Activated CD4-positive, alpha-beta T cell treated with anti-CD3 and anti-CD28 coated beads, Interleukin-2, amount 50 U/mL, for 4 hours (primary cell): Measurements from ENCODE around the gene TMEM132A.

Experiments used
- DNase-seq, 2 experiments: peaks; one replicate each; pipeline ENCODE4 v3.0.0-alpha.2; 2020

TMEM132A gene

DNA sequence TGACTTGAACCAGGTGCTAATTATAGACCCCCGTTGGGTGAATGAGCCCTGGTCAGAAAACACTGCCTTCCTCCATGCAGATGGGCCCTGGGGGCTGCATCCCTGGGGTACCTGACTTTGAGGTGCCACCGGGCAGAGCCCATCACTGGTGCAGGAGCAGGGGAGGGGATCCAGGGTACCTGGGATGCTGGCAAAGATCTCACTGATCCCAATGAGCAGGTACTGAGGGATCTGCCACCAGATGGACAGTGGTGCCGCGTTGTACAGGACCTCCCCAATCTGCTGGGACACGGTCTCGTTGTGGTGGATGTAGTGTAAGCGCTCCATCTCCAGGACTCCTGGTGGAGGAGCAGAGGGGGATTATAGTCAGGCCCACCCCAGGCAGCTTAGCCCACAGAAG, 15.0 kb downstream of the TMEM132A start:
- no peak for DNase-seq

DNA sequence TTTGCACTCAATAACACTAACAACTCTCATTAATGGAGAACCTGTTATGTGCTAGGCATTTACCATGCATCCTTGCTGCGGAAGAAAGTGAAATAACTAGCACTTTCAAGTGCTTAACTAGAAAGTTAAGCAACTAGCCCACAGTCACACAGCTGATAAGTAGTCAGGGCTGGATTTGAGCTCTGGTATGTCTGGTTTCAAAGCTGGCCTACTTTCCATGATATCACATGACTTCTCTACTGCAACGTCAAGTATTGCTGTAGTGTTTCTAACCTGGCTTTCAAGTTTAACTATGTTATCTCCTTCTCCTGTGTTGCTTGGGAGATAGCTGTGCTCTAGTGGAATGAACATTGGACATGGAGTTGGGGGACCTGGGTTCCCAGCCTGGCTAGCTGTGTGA, 15.6 kb downstream of the TMEM132A start:
- DNase-seq = no peak

DNA sequence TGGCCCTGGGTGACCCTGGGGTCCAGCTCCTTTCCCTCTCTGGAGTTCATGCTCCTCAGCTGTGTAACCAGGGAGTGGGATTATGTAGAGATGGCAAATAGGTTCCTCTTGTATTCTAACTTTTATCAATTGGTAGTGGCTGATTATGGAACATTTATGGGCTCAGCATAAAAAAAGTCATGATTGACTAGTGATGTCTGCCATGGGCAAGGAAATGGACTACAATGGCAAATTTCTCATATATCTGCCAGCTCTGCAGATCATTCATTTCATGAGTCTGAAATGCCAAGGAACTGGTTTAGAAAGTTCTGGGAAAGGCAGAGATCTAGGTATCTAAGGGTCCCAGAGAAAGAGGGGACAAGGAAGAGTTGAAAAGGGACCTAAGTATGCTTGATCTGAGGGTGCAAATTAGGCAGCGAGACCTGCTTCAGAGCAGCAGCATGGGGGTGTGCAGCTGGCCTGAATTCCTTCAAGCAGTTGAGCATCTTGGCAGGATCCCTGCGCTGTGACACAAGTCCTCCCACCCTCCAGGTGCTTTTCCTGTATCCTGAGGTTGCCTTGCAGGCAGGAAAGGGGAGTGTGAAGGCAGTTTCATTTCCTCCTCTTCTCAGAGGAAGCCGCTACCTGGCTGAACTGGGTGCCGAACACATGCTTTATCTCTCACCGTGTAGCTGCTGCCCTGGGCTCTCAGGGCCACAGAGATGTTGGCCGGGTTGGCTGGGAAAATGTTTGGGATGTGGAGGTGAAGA, 17.3 kb downstream of the TMEM132A start:
- no peak for DNase-seq

DNA sequence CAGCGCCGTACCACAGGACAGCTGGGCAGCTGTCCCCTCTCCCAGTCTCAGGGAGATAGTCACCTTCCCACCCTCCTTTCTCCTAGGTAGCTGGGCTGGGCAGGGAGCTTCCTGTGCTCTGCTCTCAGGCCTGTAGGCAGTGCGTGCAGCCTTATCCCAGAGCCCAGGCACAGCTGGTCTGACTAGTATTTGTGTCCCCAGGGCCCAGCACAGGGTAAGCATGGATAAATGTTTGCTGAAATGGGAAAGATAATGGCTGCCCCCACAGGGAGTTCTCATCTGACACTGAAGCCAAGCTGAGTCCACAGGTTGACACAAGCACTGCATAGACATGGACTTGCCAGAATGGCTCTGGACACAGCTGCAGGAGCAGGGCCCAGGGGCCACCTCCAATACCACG, 18.0 kb downstream of the TMEM132A start:
- DNase-seq = no peak

DNA sequence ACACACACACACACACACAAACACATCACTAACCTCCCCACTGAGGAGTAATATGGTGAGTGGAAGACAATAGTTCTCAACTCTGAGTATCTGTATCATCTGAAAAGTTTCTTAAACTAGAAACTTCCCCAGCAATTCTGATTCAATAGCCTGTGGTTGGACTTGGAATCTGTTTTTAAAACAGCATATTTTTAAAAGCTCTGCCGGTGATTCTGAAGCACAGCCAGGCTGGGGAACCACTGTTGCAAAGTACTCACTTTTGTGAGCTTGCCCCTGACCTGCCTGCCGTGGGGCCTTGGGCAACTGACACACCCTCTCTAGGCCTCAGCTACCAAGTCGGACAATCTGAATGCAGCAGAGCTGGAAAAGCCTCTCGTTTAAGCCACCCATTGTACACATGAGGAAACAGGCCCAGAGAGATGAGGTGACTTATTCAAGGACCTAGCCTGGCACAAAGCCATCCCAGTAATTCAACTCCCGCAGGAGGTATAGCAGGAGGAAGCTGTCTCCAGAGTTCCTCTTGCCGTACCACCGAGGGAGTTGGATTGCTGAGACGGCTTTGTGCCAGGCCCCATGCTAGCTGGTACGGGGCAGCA, 18.8 kb downstream of the TMEM132A start:
- DNase-seq = no peak

DNA sequence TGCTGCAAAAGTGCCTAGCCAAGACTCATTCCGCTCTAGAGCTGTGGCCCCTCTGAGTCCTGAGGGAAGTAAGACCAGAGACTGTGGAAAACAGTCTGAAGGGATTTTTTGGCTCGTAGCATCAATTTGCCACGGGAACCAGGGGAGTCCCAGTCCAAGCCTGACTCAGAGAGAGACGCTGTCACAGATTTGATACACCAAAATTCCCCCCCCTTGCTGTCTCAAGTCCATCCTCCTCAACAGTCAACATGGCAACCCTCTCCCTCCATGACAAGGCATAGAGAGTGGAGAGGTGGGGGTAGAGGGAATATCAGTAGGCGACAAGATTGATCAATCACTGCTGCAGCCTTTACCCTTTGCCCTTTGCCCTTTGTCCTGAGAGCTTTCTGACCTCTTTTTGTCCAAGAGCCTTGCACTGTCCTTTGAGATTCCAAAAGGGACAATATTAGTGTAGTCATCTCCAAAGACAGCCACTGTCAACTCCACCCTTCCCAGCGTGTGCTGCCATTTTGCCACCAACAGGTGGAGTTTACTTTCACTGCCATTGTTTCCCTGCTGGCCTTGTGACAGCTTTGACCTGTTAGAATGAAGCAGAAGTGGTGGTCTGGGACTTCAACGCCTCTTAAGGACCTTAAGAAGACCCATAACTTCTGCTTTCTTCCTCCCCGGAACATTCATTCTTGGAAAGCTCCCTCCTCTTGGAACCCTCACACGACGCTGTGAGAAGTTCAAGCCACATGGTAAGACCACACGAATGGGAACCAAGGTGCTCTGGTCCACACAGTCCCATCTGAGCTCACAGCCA, 20.4 kb downstream of the TMEM132A start:
- DNase-seq = no peak

DNA sequence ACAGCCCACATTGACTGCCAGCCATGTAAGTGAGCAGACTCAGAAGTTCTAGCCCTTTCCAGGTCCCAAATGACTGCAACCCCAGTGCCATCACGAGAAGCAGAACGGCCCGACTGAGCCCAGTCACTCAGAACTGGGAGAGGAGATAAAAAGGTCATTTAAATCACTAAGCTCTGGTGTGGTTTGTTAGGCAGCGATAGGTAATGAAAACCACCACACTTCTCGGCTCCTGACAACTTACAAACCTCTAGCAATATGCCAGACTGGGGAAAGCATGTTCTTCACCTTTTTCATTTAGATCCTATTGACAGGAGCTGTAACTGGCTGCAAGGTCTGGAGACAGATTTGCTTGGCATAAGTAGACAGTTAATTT, 21.0 kb downstream of the TMEM132A start:
- DNase-seq = no peak

DNA sequence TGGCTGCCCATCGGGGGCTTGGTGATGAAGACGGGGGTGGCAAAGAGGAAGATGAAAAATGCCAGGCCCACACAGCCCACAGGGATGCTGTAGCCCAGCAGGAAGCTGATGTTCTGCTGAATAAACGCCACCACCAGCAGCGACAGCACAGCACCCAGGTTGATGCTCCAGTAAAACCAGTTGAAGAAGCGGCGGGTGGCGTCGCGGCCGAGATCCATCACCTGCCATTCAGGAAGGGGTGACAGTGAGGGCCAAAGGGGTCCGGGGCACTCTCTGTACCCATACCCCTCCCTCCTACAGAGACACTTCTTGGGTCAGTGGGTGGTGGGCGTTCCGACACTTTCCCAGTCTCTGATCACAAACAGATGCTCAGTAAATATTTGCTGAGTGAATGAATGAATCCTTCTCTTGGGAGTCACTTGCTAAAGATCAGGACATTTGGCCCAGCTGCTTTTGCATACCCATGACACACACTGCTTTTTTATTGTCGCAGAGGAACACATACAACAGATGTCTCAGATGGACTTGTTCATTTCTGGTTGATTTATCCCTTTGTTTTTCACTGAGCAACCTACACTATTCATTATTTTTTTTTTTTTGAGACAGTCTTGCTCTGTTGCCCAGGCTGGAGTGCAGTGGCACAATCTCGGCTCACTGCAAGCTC, 22.5 kb downstream of the TMEM132A start:
- DNase-seq = no peak

DNA sequence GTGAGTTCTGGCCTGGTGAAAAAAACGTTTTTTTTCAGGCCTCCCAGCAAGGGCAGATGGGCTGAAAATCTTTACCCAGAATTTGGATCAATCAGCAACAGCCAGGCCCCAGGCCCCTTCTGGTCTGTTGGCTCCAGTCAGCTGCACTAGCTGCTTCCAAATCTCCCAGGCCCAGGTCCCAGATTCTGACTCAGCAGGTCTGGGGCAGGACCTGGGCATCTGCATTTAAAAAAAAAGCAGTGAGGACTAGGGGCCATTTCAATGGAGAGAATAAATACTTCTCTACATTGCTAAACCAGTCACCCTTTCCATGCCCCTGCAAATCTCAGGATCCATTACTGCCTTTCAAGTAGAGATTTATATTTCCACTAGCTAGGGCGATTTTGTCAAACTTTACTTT, 23.4 kb downstream of the TMEM132A start:
- DNase-seq = no peak

DNA sequence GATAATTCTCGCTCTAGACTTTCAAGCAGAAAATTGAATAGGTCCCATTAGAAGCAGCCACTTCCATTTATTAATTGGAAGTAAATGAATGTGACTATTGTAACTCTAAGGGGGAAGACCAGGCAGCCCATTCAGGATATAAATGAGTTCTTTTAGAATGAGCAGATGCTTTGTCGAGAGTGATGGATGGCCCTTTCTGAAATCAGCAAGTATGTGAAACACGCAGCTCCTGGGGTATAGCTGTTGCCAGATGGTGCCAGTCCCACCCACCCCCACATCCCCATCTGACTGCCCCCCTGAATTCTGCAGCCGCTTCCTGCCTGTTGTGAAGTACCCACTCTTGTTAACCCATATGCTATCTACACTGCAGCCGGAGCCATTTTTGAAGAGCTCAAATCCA, 24.0 kb downstream of the TMEM132A start:
- no peak for DNase-seq

DNA sequence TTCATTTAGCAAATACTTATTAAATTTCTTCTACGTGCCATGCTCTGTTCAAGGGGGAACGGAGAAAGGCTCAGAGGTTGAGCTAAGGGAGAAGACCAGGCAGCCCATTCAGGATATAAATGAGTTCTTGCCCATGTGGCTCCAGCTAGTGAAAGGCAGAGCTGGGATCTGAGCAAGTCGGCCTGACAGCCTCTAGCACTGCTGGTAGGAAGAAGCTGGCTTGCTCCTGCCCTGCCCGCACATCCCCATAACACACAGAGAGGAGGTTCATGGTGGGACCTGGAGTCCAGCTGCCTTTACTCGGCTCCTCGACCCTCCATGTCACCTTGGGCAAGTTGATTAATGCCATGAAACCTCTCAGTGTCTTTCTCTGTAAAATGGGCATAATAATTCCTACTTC, 25.8 kb downstream of the TMEM132A start:
- DNase-seq = no peak

DNA sequence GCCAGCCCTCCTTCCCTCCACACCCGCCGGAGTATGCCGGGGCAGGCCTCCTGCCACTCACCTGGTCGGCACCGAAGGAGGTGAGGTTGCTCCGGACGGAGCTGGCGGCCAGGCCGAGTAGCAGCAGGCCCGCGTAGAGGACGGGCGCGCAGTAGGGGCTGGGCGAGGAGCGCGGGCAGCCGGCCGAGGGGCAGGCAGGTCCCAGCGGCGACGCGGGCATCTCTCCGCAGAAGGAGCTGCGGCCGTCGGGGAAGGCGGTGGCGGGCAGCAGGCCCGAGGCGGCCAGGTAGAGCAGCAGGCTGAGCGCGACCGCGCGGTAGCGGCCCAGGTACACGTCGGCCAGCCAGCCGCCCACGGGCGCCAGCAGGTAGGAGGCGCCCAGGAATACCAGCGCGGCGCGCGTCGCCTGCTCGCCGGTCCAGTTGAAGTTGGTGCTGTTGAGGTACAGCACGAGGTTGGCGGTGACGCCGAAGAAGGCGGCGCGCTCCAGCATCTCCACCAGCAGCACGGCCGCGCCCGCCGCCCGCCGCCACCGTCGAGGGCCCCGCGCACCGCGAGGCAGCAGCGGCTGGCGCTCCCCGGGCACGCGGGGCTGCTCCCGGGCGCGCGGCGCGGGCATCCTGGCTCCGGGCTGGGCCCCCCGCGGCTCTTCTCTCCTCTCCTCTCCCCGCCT, 26.8 kb downstream of the TMEM132A start:
- DNase-seq = peak in 1 of 2 experiments; percentile 22

DNA sequence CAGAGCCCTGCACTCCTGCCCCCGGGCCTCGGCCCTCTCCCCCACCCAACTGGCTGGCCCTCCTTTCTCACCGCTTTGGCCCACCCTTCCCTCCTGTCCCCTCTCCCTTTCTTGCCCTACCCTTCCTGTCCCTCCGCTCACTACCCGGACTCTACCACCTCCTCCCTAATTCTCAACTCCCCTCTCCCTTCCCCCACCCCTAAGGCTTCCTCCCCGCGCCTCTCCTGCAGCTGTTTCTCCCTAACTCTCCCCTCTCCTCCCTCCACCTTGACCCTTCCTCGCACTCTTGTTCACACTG, 27.3 kb downstream of the TMEM132A start:
- no peak for DNase-seq

DNA sequence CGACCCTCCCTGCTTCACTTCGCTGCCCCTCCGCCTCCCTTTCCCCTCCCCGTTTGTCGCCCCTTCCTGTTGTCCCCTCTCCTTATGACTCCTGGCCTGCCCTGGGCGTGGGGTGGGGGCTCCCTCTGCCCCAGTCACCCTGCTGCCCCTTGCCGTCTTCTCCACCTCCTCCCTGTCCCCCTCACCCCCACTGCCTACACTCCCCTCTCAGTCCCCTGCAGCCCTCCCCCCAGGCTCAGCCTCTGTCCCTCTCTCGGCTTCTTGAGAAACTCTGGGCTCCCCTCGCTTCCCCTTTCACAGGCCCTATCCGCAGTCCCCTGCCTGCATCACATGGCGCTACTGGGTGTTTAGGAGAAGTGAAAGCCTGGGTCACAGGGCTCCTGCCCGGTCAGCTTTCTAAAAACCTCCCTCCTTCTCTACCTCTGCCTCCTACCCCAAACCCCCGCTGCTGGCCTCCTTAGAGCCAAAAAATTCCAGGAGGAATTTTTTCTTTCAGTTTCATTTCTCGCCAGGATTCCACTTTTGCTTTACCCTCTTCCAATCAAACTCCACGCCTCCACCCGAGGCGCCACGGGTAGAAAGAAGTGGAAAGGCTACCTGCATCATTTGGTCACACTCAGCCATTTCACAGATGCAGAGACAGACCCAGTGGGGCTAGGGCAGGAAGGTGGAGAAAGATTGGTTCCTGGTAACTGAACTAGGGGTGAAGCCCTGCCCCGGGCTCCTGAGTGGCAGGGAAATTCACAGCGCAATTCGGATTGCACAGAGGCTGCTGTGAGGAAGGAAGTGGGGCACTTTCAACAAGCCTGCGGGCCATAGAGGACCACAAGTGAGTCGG, 27.9 kb downstream of the TMEM132A start, which contains the start of gene SLC15A3:
Gene SLC15A3 (minus strand): TSS at position 273 of the 838 bp plus-strand sequence. CDS start 625 bp downstream, outside the sequence.
- peak in 1 of 2 experiments; percentile 26 for DNase-seq

DNA sequence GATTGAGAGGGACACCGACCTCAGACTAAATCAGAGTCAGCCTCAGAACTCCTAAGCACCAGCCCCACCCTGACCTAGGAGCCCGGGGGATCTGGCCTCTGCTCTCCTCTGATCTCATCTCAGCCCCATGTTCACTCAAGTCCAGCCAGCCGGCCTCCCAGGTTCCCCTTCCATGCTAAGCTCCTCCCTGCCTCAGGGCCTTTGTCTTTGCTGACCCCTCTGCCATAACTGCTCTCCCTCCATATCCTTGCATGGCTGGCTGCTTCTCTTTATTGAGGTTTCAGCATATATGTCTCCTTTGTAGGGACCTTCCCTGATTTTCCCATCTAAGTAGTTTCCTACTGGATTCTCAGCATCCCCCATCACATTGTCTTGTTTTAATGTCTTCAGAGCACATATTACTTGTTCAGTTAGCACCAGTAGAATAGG, 28.5 kb downstream of the TMEM132A start:
- no peak for DNase-seq

DNA sequence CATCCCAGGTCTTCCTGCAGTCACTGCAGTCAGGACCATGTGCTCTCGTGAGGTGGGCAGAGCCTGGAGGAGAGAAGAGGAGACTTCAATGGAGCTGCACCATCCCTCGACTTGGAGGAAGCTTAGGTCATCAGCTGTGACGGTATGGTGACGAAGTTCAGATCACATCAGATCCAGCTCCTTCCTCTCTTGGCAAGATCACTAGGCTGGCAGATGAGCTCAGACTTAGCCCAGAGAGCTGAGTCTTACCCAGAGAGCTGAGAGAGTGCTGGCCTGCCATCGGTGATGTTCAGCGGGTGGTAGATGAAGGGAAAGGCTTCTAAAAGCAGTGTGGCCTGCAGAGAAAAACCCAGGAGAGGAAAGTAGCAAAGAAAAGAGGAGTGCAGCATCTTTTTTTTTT, 29.5 kb downstream of the TMEM132A start:
- DNase-seq = no peak

DNA sequence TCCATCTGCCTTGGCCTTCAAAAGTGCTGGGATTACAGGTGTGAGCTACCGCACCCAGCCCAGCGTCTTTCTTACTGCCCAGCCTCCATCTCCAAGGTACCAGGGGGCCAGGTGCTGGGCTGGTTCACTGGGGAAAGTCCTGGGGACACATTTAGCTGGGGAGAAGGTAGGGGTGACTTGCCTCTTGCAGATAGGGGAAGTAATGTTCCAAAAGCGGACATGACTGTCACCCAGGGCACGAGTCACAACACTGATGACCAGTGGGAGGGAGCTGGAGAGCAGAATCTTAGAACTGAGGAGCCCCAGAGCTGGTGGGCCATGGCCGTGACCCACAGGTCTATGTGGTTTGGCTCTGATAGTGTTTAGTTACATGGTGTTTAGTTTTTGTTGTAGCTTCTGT, 30.2 kb downstream of the TMEM132A start:
- DNase-seq = no peak

DNA sequence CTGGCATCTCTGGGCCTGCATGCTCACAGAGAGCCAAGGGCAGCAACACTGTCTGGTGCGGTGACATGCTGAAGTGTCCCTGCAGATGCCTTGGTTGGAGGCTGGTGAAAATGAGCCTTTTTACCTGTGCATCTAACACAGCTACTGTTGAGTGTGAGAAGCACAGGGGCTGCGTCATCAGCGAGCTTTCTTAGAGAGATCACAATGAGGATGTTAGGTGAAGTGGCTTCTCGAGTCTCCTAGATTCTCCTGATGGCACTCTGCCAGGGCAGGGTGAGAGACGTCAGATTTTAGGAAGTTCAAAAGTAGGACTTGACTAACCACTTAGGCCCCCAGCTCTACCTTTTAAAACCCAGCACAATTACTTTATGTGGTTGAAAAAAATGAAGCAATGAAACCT, 31.3 kb downstream of the TMEM132A start:
- no peak for DNase-seq

DNA sequence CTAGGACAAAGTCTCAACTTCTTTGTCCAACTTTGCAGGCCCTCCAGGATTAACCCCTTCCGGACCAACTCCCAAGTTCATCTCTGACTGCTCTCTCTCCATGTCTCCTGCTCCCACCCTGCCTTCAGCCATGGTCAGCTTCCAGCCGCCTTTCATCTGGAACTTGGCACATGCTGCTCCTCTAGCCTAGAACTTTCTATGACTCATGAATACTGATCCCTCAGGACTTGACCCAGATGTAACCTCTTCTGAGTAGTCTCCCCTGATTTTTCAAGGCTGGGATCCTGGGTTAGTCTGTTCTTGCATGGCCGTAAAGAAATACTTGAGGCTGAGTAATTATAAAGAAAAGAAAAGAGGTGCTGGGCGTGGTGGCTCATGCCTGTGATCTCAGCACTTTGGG, 32.9 kb downstream of the TMEM132A start:
- no peak for DNase-seq

DNA sequence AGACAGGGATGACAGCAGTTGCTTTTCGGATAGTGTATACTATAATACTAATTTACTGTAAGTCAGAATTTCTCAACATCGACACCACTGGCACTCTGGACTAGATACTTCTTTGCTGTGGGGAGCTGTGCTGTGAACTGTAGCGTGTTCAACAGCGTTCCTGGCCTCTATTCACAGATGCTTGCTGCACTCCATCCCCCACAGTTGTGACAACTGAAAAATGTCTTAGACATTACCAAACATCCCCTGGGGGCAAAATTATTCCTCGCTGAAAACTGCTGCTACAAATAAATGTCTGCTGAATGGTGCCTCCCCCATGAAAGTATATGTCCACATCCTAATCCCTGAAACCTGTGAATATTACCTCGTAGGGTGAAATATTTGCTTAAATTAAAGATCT, 35.2 kb downstream of the TMEM132A start:
- no peak for DNase-seq

DNA sequence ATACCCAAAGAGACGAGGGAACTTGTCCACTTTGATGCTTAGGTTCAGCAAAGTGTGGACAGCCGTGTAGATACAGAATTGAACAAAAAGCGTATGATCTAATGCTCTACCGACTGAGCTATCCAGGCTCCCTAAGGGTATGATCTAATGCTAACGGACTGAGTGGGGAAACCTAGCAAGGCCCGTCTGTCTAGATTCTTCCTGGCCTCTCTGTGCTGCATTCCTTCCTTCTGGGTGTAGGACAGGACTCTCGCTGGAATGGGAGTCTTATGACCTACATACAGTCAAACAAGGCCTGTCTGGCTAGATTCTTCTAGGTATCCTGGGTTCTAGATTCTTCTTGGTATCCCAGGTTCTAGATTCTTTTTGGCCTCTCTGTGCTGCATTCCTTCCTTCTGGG, 36.1 kb downstream of the TMEM132A start:
- DNase-seq = no peak

DNA sequence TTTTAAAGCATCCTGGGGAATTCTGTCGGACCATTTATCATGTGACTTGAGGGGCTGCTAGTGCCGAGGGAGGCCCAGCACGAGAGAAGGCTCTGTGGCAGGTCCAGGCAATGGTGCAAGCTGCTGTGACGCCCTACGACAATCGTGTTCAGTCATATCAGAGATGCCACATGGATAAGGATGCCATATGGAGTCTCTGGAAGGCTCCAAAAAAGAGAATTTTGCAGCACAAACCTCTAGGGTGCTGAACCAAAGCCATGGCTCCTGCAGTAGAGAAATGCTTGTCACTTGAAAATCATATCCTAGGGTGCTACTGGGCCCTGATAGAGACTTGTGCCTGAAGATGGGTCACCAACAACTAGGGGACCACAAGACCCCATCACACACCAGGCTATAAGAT, 40.5 kb downstream of the TMEM132A start:
- no peak for DNase-seq
